C4-2B (cell line): ENCODE measurements around the gene MIA.

Source experiments
- CTCF ChIP-seq: fragments of 450-650 bp; conservative IDR thresholded peaks from 2 replicates; pipeline ENCODE4 v1.5.1; 2017; ENCODE audit warnings: mild to moderate bottlenecking
- ZFX ChIP-seq: fragments of 450-650 bp; IDR thresholded peaks from 2 replicates; pipeline ENCODE4 v1.6.1; 2017

GRCh38 chr19:40813182-40813581, 37.9 kb downstream of the MIA start:
- no peak for TF ChIP-seq CTCF
- TF ChIP-seq ZFX: no peak
